H1 (cell line): ENCODE results near the gene GFM1. TPM values are rescaled to one million over a fixed set of nuclear protein-coding genes. Genes with fewer than 3 reads are reported as not detected.

ENCODE experiments used
- CTCF ChIA-PET: fragments of 300-600 bp; sonication (Branson Sonifier 250); formaldehyde crosslinking; loops from one replicate; lab custom pipeline; 2021; ENCODE audit not compliant: partially characterized antibody; lab: Charles Lee
- POLR2A ChIA-PET: fragments of 300-600 bp; sonication (Branson Sonifier 250); formaldehyde crosslinking; loops from one replicate; lab custom pipeline; 2021; ENCODE audit warnings: inconsistent platforms; ENCODE audit not compliant: partially characterized antibody; lab: Charles Lee
- DNase-seq, 2 experiments: peaks; one replicate each; pipeline versions ENCODE4 v3.0.0 to v3.0.0-alpha.2; 2010 to 2022; ENCODE audit warnings: low spot score in 2 of 2, low read depth in 1 of 2, mixed read lengths in 1 of 2
- FAIRE-seq: peaks from 2 replicates; lab custom pipeline; 2011; peaks lifted over from hg19 to GRCh38; lab: Jason Lieb, UNC
- H2AFZ ChIP-seq: 2 replicates; pipeline ENCODE4 v1.8.1; 2012; ENCODE audit warnings: low read length, inconsistent platforms
- H2AK5ac ChIP-seq: 2 replicates; pipeline ENCODE4 v1.6.1; 2013; ENCODE audit warnings: low read depth, low read length
- H2BK120ac ChIP-seq: replicated peaks from 2 replicates; pipeline ENCODE3; 2013; ENCODE audit warnings: low read depth, low read length, inconsistent platforms
- H2BK12ac ChIP-seq: 2 replicates; pipeline ENCODE4 v1.6.1; 2013; ENCODE audit warnings: low read depth, low read length
- H2BK15ac ChIP-seq: 2 replicates; pipeline ENCODE4 v1.6.1; 2013; ENCODE audit warnings: low read length
- H2BK20ac ChIP-seq: 2 replicates; pipeline ENCODE4 v1.6.1; 2013; ENCODE audit warnings: low read length
- H2BK5ac ChIP-seq: 2 replicates; pipeline ENCODE4 v1.6.1; 2013; ENCODE audit warnings: low read depth, low read length
- H3K14ac ChIP-seq: 2 replicates; pipeline ENCODE4 v1.6.1; 2013; ENCODE audit warnings: inconsistent platforms; ENCODE audit not compliant: insufficient read length
- H3K18ac ChIP-seq: 2 replicates; pipeline ENCODE4 v1.6.1; 2013; ENCODE audit warnings: low read length; ENCODE audit errors: extremely low read depth
- H3K23ac ChIP-seq: 2 replicates; pipeline ENCODE4 v1.6.1; 2013; ENCODE audit warnings: inconsistent platforms; ENCODE audit not compliant: insufficient read length
- H3K23me2 ChIP-seq: 2 replicates; pipeline ENCODE4 v1.6.1; 2013; ENCODE audit warnings: low read depth, low read length
- H3K27ac ChIP-seq: 2 replicates; pipeline ENCODE4 v1.6.1; 2011; ENCODE audit warnings: low read depth, low read length, inconsistent platforms
- H3K27me3 ChIP-seq, 4 experiments: replicated peaks in 1 of 4; 1 replicate in 1 of 4; 2 replicates in 3 of 4; pipeline versions ENCODE4 v1.6.1 to v1.8.1; 2011 to 2013; ENCODE audit warnings: low read length in 3 of 4, mild to moderate bottlenecking in 3 of 4, inconsistent platforms in 2 of 4, mixed read lengths in 2 of 4, moderate library complexity in 1 of 4; ENCODE audit not compliant: control insufficient read depth in 3 of 4, insufficient read depth in 3 of 4; ENCODE audit errors: extremely low read depth in 1 of 4
- H3K36me3 ChIP-seq, 4 experiments: 2 replicates each; pipeline versions ENCODE4 v1.6.1 to v1.8.1; 2011 to 2013; ENCODE audit warnings: mild to moderate bottlenecking in 4 of 4, low read length in 3 of 4, moderate library complexity in 2 of 4, control low read depth in 1 of 4, inconsistent platforms in 1 of 4; ENCODE audit not compliant: insufficient read depth in 4 of 4, control insufficient read depth in 2 of 4
- H3K4ac ChIP-seq: replicated peaks from 2 replicates; pipeline ENCODE3; 2013; ENCODE audit warnings: low read length, low read depth, mixed read lengths, inconsistent platforms; ENCODE audit not compliant: insufficient read length
- H3K4me1 ChIP-seq, 4 experiments: replicated peaks in 1 of 4; 1 replicate in 1 of 4; 2 replicates in 3 of 4; pipeline versions ENCODE4 v1.6.1 to v1.8.1; 2011 to 2013; ENCODE audit warnings: low read length in 3 of 4, inconsistent platforms in 2 of 4, mixed read lengths in 1 of 4; ENCODE audit not compliant: insufficient read depth in 4 of 4, control insufficient read depth in 3 of 4
- H3K4me2 ChIP-seq, 2 experiments: 2 replicates each; pipeline versions ENCODE4 v1.6.1 to v1.8.1; 2011 to 2013; ENCODE audit warnings: low read depth in 2 of 2, low read length in 2 of 2, control low read depth in 1 of 2, inconsistent platforms in 1 of 2, mild to moderate bottlenecking in 1 of 2; ENCODE audit not compliant: insufficient read depth in 1 of 2
- H3K4me3 ChIP-seq, 4 experiments: fragments of 200-600, 300-600 bp in 1 of 4; sonication (generic), shearing (Covaris generic), sonication (Bioruptor Twin) in 1 of 4; 2 replicates each; pipeline versions ENCODE4 v1.5.1 to v1.8.1; 2011 to 2016; ENCODE audit warnings: low read length in 4 of 4, low read depth in 3 of 4, control low read depth in 2 of 4, inconsistent platforms in 2 of 4, mild to moderate bottlenecking in 2 of 4, mixed read lengths in 1 of 4, moderate library complexity in 1 of 4; ENCODE audit not compliant: insufficient read depth in 2 of 4; ENCODE audit errors: extremely low read depth in 1 of 4
- H3K56ac ChIP-seq: replicated peaks from 2 replicates; pipeline ENCODE3; 2013; ENCODE audit warnings: low read depth, mild to moderate bottlenecking, mixed read lengths, low read length, inconsistent platforms; ENCODE audit not compliant: insufficient read length
- H3K79me1 ChIP-seq: 2 replicates; pipeline ENCODE4 v1.6.1; 2013; ENCODE audit warnings: low read depth, low read length, control low read depth
- H3K79me2 ChIP-seq, 2 experiments: 2 replicates each; pipeline versions ENCODE4 v1.6.1 to v1.8.1; 2012 to 2013; ENCODE audit warnings: low read length in 2 of 2, mild to moderate bottlenecking in 2 of 2, inconsistent platforms in 1 of 2; ENCODE audit not compliant: insufficient read depth in 2 of 2, control insufficient read depth in 1 of 2
- H3K9ac ChIP-seq, 4 experiments: replicated peaks in 1 of 4; 1 replicate in 1 of 4; 2 replicates in 3 of 4; pipeline versions ENCODE4 v1.6.1 to v1.8.1; 2011 to 2013; ENCODE audit warnings: low read depth in 3 of 4, low read length in 3 of 4, control low read depth in 2 of 4, mild to moderate bottlenecking in 2 of 4, moderate library complexity in 2 of 4, inconsistent platforms in 1 of 4; ENCODE audit errors: extremely low read depth in 1 of 4
- H3K9me3 ChIP-seq, 2 experiments: 2 replicates each; pipeline versions ENCODE4 v1.6.1 to v1.8.1; 2012 to 2013; ENCODE audit warnings: mild to moderate bottlenecking in 2 of 2, moderate library complexity in 2 of 2, control low read depth in 1 of 2, inconsistent platforms in 1 of 2, low read depth in 1 of 2, low read length in 1 of 2, mixed read lengths in 1 of 2; ENCODE audit not compliant: insufficient read depth in 2 of 2
- H4K20me1 ChIP-seq, 2 experiments: replicated peaks in 1 of 2; 2 replicates each; pipeline versions ENCODE3 to v1.8.1; 2011 to 2013; ENCODE audit warnings: inconsistent platforms in 2 of 2, low read length in 2 of 2, mild to moderate bottlenecking in 1 of 2; ENCODE audit not compliant: insufficient read depth in 2 of 2, control insufficient read depth in 1 of 2
- H4K5ac ChIP-seq: 2 replicates; pipeline ENCODE4 v1.6.1; 2013; ENCODE audit warnings: low read length, low read depth, mixed read lengths, inconsistent platforms; ENCODE audit not compliant: insufficient read length
- H4K8ac ChIP-seq: 2 replicates; pipeline ENCODE4 v1.8.0; 2013; ENCODE audit warnings: mild to moderate bottlenecking, moderate library complexity, low read length, inconsistent platforms; ENCODE audit not compliant: insufficient read depth; ENCODE audit errors: extremely low read depth
- H4K91ac ChIP-seq: replicated peaks from 2 replicates; pipeline ENCODE3; 2013; ENCODE audit warnings: low read length, mixed read lengths, inconsistent platforms; ENCODE audit not compliant: insufficient read length
- CREB1 ChIP-seq: IDR thresholded peaks from 2 replicates; pipeline ENCODE4 v1.6.1; 2012; ENCODE audit warnings: inconsistent platforms
- SUZ12 ChIP-seq: fragments of 200-600 bp; sonication (generic); IDR thresholded peaks from 2 replicates; pipeline ENCODE4 v1.6.1; 2012; ENCODE audit warnings: mild to moderate bottlenecking, inconsistent platforms, low read length, moderate library complexity, mixed read lengths
- YY1 ChIP-seq: IDR thresholded peaks from 2 replicates; pipeline ENCODE4 v1.6.1; 2011; ENCODE audit warnings: low read depth, mild to moderate bottlenecking, low read length
- WGBS, 2 experiments: shearing (Covaris generic) in 1 of 2; methylation state at CpG; one replicate each; pipeline versions ENCODE4 v1.1.6 to v1.1.7; 2013 to 2015; ENCODE audit warnings: low lambda C conversion rate in 2 of 2, mixed read lengths in 2 of 2, inconsistent platforms in 1 of 2, low coverage in 1 of 2, missing lambda C conversion rate in 1 of 2; ENCODE audit not compliant: insufficient replicate concordance in 2 of 2, insufficient coverage in 1 of 2, insufficient read length in 1 of 2; ENCODE audit errors: extremely low coverage in 1 of 2, missing lambda C conversion rate in 1 of 2; 5-methylcytosine and 5-hydroxymethylcytosine counted together
- polyA plus RNA-seq, 7 experiments: library from polyadenylated mRNA; depleted of rRNA in 3 of 7; stranded (reverse) in 5 of 7; unstranded in 2 of 7; fragments of >200 nt in 5 of 7; fragments of 200-250 nt in 2 of 7; gene quantifications; 1 replicate in 5 of 7; 2 replicates in 1 of 7; 4 replicates in 1 of 7; pipeline versions ENCODE4 v1.2.1 to v1.2.3, GENCODE V29; 2011 to 2013; ENCODE audit warnings: missing spikeins in 2 of 7, mixed read lengths in 2 of 7
- total RNA-seq: library from RNA; stranded (reverse); fragmentation: NEBNext Ultra II Directional; extraction: Animal tissue kit (Norgen Biotek cat#: 25700); gene quantifications from 2 replicates; pipeline ENCODE4 v1.2.1, GENCODE V29; 2021

GFM1 gene
- total and polyA plus RNA-seq, 2 of the 8 experiments (the other 6 are each of a cell fraction or from before 2014, with no cell fraction given), result 10.9 to 45.3 TPM

GRCh38 chr3:158728061-158728377, 83.7 kb downstream of the GFM1 start:
- peaks cover 0 to 9% (median 6%) of the 10 kb centered on the region in 4 experiments; a peak in 5 of 7 replicates for H3K4me1 ChIP-seq
- H4K20me1 ChIP-seq, result peaks cover 0 to 3% of the 10 kb centered on the region in 2 experiments
- H3K79me1 ChIP-seq, result no peaks in the 10 kb centered on the region
- H3K79me2 ChIP-seq, result no peaks in the 10 kb centered on the region
- no peaks in the 10 kb centered on the region for H3K36me3 ChIP-seq
- no peak overlapping the region for H3K4me2 ChIP-seq
- H4K8ac ChIP-seq, result no peak overlapping the region
- 86% methylated on average over 4 of the region's 4 CpGs; no CpG with 5 or more reads in 1 of the 2 experiments for WGBS, 2 experiments
- no peak overlapping the region for H2AK5ac ChIP-seq
- H2AFZ ChIP-seq, result no peak overlapping the region
- FAIRE-seq (no peak), DNase-seq (no peak)
- no peaks in the 10 kb centered on the region for H3K9me3 ChIP-seq
- no peak overlapping the region for H2BK15ac ChIP-seq
- H3K27ac ChIP-seq, result no peak overlapping the region
- ChIA-PET CTCF (interaction anchor here (0.6 to 4.3 kb wide), 43 partner anchors 8 to 863 kb away, joined by 3 to 110 read pairs (median 4); partner anchors contain the start of gene MFSD1), POLR2A (no interaction called here)
- H2BK12ac ChIP-seq, result no peak overlapping the region
- no peak overlapping the region for H3K14ac ChIP-seq
- no peak overlapping the region for H4K5ac ChIP-seq
- H3K9ac ChIP-seq, result no peak overlapping the region
- no peak overlapping the region for H3K18ac ChIP-seq
- no peak overlapping the region for H3K4me3 ChIP-seq
- H2BK20ac ChIP-seq, result no peak overlapping the region
- no peak overlapping the region for H4K91ac ChIP-seq
- no peak overlapping the region for H2BK120ac ChIP-seq
- H3K23me2 ChIP-seq, result peaks cover 13% of the 10 kb centered on the region; the same call in 1 of the 2 replicates
- H3K56ac ChIP-seq, result no peak overlapping the region
- H3K4ac ChIP-seq, result no peak overlapping the region
- no peak overlapping the region for H3K23ac ChIP-seq
- H2BK5ac ChIP-seq, result no peak overlapping the region
- peaks cover 0 to 17% (median 8%) of the 10 kb centered on the region in 4 experiments; a peak in 6 of 7 replicates for H3K27me3 ChIP-seq
- TF ChIP-seq SUZ12, result no peak
- TF ChIP-seq CREB1, result no peak
- TF ChIP-seq YY1, result no peak
- TF ChIP-seq, all 59 proteins: peak for 0
